HEK293 (cell line): ENCODE data around the gene SPRED3.

ENCODE experiments used
- CTCF ChIA-PET: fragments of 350-600 bp; formaldehyde crosslinking; extraction: SDS; loops from one replicate; lab custom pipeline; 2021; ENCODE audit warnings: antibody characterized with exemption; lab: Yijun Ruan, JAX
- POLR2A ChIA-PET: fragments of 300-600 bp; formaldehyde crosslinking; extraction: SDS; loops from one replicate; lab custom pipeline; 2020; ENCODE audit warnings: antibody characterized with exemption, inconsistent platforms; lab: Yijun Ruan, JAX
- H3K27ac ChIP-seq: fragments of 200-500 bp; sonication (Bioruptor generic); 2 replicates; pipeline ENCODE4 v1.5.1; 2014; ENCODE audit warnings: low read depth, low read length, control low read depth, inconsistent platforms; ENCODE audit errors: extremely low read depth
- H3K36me3 ChIP-seq, 2 experiments: fragments of 200-500 bp in 1 of 2; sonication (Bioruptor generic) in 1 of 2; 1 replicate in 1 of 2; 2 replicates in 1 of 2; pipeline ENCODE4 v1.5.1; 2014 to 2017; ENCODE audit warnings: inconsistent platforms in 2 of 2, low read length in 2 of 2; ENCODE audit not compliant: control insufficient read depth in 2 of 2, insufficient read depth in 1 of 2
- H3K4me1 ChIP-seq: fragments of 200-500 bp; sonication (Bioruptor generic); 2 replicates; pipeline ENCODE4 v1.5.1; 2014; ENCODE audit warnings: mild to moderate bottlenecking, low read length, inconsistent platforms; ENCODE audit not compliant: control insufficient read depth, insufficient read depth
- H3K4me3 ChIP-seq: 2 replicates; pipeline ENCODE4 v1.5.1; 2011; ENCODE audit warnings: low read depth, mild to moderate bottlenecking, control low read depth, low read length, moderate library complexity
- H3K9me3 ChIP-seq: fragments of 200-500 bp; sonication (Bioruptor generic); 2 replicates; pipeline ENCODE4 v1.5.1; 2014; ENCODE audit warnings: low read depth, low read length, inconsistent platforms; ENCODE audit not compliant: control insufficient read depth, insufficient read depth
- BCL11A ChIP-seq: fragments of 450-650 bp; formaldehyde crosslinking; IDR thresholded peaks from 2 replicates; pipeline ENCODE4 v1.5.1; 2016; ENCODE audit warnings: low read depth, missing biosample characterization, missing genetic modification characterization
- GLIS2 ChIP-seq: fragments of 450-650 bp; formaldehyde crosslinking; IDR thresholded peaks from 2 replicates; pipeline ENCODE4 v1.5.1; 2016; ENCODE audit warnings: missing biosample characterization, missing genetic modification characterization
- KLF1 ChIP-seq: fragments of 450-650 bp; formaldehyde crosslinking; IDR thresholded peaks from 2 replicates; pipeline ENCODE4 v1.5.1; 2016; ENCODE audit warnings: missing biosample characterization, missing genetic modification characterization
- KLF10 ChIP-seq: fragments of 450-650 bp; IDR thresholded peaks from 2 replicates; pipeline ENCODE4 v1.5.1; 2018; ENCODE audit warnings: missing biosample characterization, mild to moderate bottlenecking, missing genetic modification characterization
- KLF17 ChIP-seq: fragments of 450-650 bp; formaldehyde crosslinking; IDR thresholded peaks from 2 replicates; pipeline ENCODE4 v1.5.1; 2016; ENCODE audit warnings: missing biosample characterization, missing genetic modification characterization
- KLF9 ChIP-seq: fragments of 450-650 bp; formaldehyde crosslinking; IDR thresholded peaks from 2 replicates; pipeline ENCODE4 v1.5.1; 2016; ENCODE audit warnings: missing biosample characterization, missing genetic modification characterization, low read depth
- TSHZ1 ChIP-seq: fragments of 450-650 bp; formaldehyde crosslinking; IDR thresholded peaks from 2 replicates; pipeline ENCODE4 v1.5.1; 2016; ENCODE audit warnings: missing biosample characterization, missing genetic modification characterization, borderline replicate concordance
- ZBTB10 ChIP-seq: fragments of 450-650 bp; formaldehyde crosslinking; IDR thresholded peaks from 2 replicates; pipeline ENCODE4 v1.5.1; 2016; ENCODE audit warnings: missing biosample characterization, missing genetic modification characterization
- ZBTB17 ChIP-seq: fragments of 450-650 bp; formaldehyde crosslinking; IDR thresholded peaks from 2 replicates; pipeline ENCODE4 v1.5.1; 2016; ENCODE audit warnings: missing biosample characterization, missing genetic modification characterization
- ZBTB6 ChIP-seq: fragments of 450-650 bp; formaldehyde crosslinking; IDR thresholded peaks from 2 replicates; pipeline ENCODE4 v1.5.1; 2017; ENCODE audit warnings: missing biosample characterization, missing genetic modification characterization
- ZNF18 ChIP-seq: fragments of 450-650 bp; formaldehyde crosslinking; IDR thresholded peaks from 2 replicates; pipeline ENCODE4 v1.5.1; 2016; ENCODE audit warnings: missing biosample characterization, missing genetic modification characterization
- ZNF202 ChIP-seq: fragments of 450-650 bp; formaldehyde crosslinking; IDR thresholded peaks from 2 replicates; pipeline ENCODE4 v1.5.1; 2016; ENCODE audit warnings: missing biosample characterization, missing genetic modification characterization, borderline replicate concordance
- ZNF366 ChIP-seq: fragments of 450-650 bp; formaldehyde crosslinking; conservative IDR thresholded peaks from 2 replicates; pipeline ENCODE4 v1.5.1; 2016; ENCODE audit warnings: missing biosample characterization, missing genetic modification characterization
- ZNF391 ChIP-seq: fragments of 450-650 bp; formaldehyde crosslinking; IDR thresholded peaks from 2 replicates; pipeline ENCODE4 v1.5.1; 2016; ENCODE audit warnings: low read depth, missing biosample characterization, missing genetic modification characterization, borderline replicate concordance
- ZNF394 ChIP-seq: fragments of 450-650 bp; formaldehyde crosslinking; IDR thresholded peaks from 2 replicates; pipeline ENCODE4 v1.5.1; 2016; ENCODE audit warnings: missing biosample characterization, missing genetic modification characterization, mild to moderate bottlenecking, moderate library complexity, borderline replicate concordance

The SPRED3 gene

GRCh38 chr19:38386300-38386970 lies 2.1 kb upstream of the SPRED3 start:
- Histone ChIP-seq H3K27ac (peak overlapping the region; percentile 63; the same call in 1 of the 2 replicates), H3K4me1 (peaks cover 19% of the 10 kb centered on the region), H3K36me3 (peaks cover 29 to 47% of the 10 kb centered on the region in 2 experiments), H3K4me3 (no peak overlapping the region), H3K9me3 (no peaks in the 10 kb centered on the region)
- TF ChIP-seq KLF1 (tag by site-specific recombination) (peak; percentile 29; the same call in 1 of the 2 replicates), ZNF18 (tag by site-specific recombination) (no peak), ZBTB6 (tag by site-specific recombination) (peak; percentile 57; the same call in 1 of the 2 replicates), ZBTB10 (tag by site-specific recombination) (no peak), GLIS2 (peak; percentile 14; the same call in 1 of the 2 replicates)
- POLR2A ChIA-PET: interaction anchor here (1.5 to 4.7 kb wide), 6 partner anchors 11 to 544 kb away, joined by 4 to 223 read pairs (median 18); partner anchors contain the start of genes ACTN4, CATSPERG, MRPS12 and PSMD8
- CTCF ChIA-PET: interaction anchor here (1.4 to 1.9 kb wide), 2 partner anchors 16 to 152 kb away, joined by 4 to 14 read pairs; partner anchors contain the start of gene FAM98C

- Histone ChIP-seq H3K9me3 (no peaks in the 10 kb centered on the region), H3K4me3 (peak overlapping the region; percentile 12; the same call in 1 of the 2 replicates), H3K36me3 (peaks cover 23 to 41% of the 10 kb centered on the region in 2 experiments), H3K27ac (peak overlapping the region; percentile 63), H3K4me1 (peaks cover 19% of the 10 kb centered on the region)
- ChIA-PET POLR2A (interaction anchor here (0.5 to 4.7 kb wide), 40 partner anchors 8 to 1053 kb away, joined by 3 to 223 read pairs (median 5); partner anchors contain the start of genes ACTN4, C19orf33, CATSPERG and EIF3K), CTCF (interaction anchor here (0.6 to 9.2 kb wide), 11 partner anchors 10 to 543 kb away, joined by 3 to 76 read pairs (median 4); partner anchors contain the start of genes FAM98C, MRPS12, PSMD8 and SARS2)
- TF ChIP-seq TSHZ1 (tag by site-specific recombination) (no peak), ZNF391 (tag by site-specific recombination) (peak; percentile 70; the same call in 1 of the 2 replicates), KLF17 (tag by site-specific recombination) (no peak), BCL11A (tag by site-specific recombination) (0 out of 2 replicates have a peak, but pooled peaks have one; percentile 22), ZNF366 (tag by site-specific recombination) (peak; percentile 74), ZNF394 (tag by site-specific recombination) (peak; percentile 82; the same call in 1 of the 2 replicates), KLF10 (tag by site-specific recombination) (peak; percentile 37; the same call in 1 of the 2 replicates), KLF9 (tag by site-specific recombination) (0 out of 2 replicates have a peak, but pooled peaks have one; percentile 62), ZBTB17 (peak; percentile 68), ZNF202 (tag by site-specific recombination) (no peak)
These were observed 1.4 kb upstream of the SPRED3 start for GRCh38 chr19:38386971-38387549.
